AG04449 (cell line): ENCODE data around the gene MAD2L1BP.

Experiments
- CTCF ChIA-PET: fragments of 350-600 bp; formaldehyde crosslinking; extraction: SDS; loops from one replicate; lab custom pipeline; 2021; ENCODE audit warnings: antibody characterized with exemption; lab: Yijun Ruan, JAX
- POLR2A ChIA-PET: fragments of 400-600, 350-600 bp; formaldehyde crosslinking; extraction: SDS; loops from one replicate; lab custom pipeline; 2020; ENCODE audit warnings: antibody characterized with exemption, inconsistent platforms; lab: Yijun Ruan, JAX
- DNase-seq: peaks from one replicate; pipeline ENCODE4 v3.0.0-alpha.2; 2010; ENCODE audit warnings: low read depth, low spot score
- H3K4me3 ChIP-seq: 2 replicates; pipeline ENCODE4 v1.5.1; 2011; ENCODE audit warnings: low read depth, mild to moderate bottlenecking, control low read depth, low read length
- TF ChIP-seq, protein P1 (sequence below): IDR thresholded peaks from one replicate; pipeline ENCODE4 v1.5.1; 2011; ENCODE audit warnings: mild to moderate bottlenecking, moderate library complexity, low read length, control low read depth, inconsistent platforms; ENCODE audit not compliant: insufficient read depth; ENCODE audit errors: missing control alignments

MAD2L1BP gene

GRCh38 chr6:43677759-43678158 lies 42.1 kb downstream of the MAD2L1BP start:
- TF ChIP-seq, protein P1, sequence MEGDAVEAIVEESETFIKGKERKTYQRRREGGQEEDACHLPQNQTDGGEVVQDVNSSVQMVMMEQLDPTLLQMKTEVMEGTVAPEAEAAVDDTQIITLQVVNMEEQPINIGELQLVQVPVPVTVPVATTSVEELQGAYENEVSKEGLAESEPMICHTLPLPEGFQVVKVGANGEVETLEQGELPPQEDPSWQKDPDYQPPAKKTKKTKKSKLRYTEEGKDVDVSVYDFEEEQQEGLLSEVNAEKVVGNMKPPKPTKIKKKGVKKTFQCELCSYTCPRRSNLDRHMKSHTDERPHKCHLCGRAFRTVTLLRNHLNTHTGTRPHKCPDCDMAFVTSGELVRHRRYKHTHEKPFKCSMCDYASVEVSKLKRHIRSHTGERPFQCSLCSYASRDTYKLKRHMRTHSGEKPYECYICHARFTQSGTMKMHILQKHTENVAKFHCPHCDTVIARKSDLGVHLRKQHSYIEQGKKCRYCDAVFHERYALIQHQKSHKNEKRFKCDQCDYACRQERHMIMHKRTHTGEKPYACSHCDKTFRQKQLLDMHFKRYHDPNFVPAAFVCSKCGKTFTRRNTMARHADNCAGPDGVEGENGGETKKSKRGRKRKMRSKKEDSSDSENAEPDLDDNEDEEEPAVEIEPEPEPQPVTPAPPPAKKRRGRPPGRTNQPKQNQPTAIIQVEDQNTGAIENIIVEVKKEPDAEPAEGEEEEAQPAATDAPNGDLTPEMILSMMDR: no peak
- ChIA-PET POLR2A (no interaction called here), CTCF (interaction anchor here (1.2 to 15.5 kb wide), 6 partner anchors 10 to 403 kb away, joined by 3 to 324 read pairs (median 6); partner anchors contain the start of genes MRPS18A and VEGFA)
- no peak overlapping the region for H3K4me3 ChIP-seq
- no peak for DNase-seq

DNA sequence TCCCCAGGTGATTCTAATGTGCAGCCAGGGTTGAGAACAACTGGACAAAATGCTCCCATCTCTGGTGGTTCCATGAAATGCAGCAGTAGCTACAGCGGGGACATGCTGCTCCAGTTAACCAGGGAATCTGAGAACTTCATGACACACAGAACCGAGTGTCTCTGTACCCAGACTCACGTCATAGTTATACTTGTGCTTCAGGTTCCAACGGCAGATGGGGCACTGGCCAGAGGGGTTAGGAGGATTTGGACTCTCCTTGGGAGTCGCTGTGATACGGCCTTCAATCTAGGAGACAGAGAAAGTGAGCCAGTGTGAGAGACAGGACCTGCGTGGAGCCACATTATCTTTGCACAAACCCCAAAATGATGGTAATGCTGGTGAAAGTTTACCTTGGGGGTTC lies 42.7 kb downstream of the MAD2L1BP start:
- H3K4me3 ChIP-seq: no peak overlapping the region
- DNase-seq: no peak
- CTCF ChIA-PET: interaction anchor here (0.9 to 15.5 kb wide), 7 partner anchors 10 to 402 kb away, joined by 3 to 324 read pairs (median 6); partner anchors contain the start of genes MRPS18A and VEGFA
- POLR2A ChIA-PET: no interaction called here
- TF ChIP-seq, protein P1: no peak

DNA sequence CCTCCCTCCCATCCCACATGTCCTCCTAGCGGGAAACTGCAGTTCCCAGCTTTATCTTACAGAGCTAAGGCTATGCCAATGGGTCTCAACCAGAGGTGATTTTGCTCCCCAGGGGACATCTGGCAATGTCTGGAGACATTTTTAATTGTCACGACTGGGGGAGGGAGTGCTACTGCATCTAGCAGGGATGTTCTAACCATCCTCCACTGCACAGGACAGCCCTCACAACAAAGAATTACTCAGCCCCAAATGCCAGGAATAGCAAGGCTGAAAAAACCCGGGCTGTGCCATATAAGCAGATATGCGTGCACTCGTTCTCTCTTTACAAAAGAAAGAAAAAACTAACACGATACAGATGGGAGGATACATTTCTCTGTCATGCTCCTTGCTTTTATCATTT lies 43.4 kb downstream of the MAD2L1BP start:
- ChIA-PET CTCF (interaction anchor here (0.6 to 15.5 kb wide), 7 partner anchors 9 to 401 kb away, joined by 3 to 324 read pairs (median 6); partner anchors contain the start of genes MRPS18A and VEGFA), POLR2A (no interaction called here)
- TF ChIP-seq, protein P1: no peak
- H3K4me3 ChIP-seq: no peak overlapping the region
- no peak for DNase-seq

- no peak overlapping the region for H3K4me3 ChIP-seq
- DNase-seq: no peak
- TF ChIP-seq, protein P1: no peak
- ChIA-PET CTCF (interaction anchor here (0.7 to 7.1 kb wide), 4 partner anchors 8 to 395 kb away, joined by 3 to 74 read pairs (median 4); no protein-coding TSS in a partner anchor), POLR2A (no interaction called here)
Observed at GRCh38 chr6:43680308-43681200, 44.9 kb downstream of the MAD2L1BP start.

GRCh38 chr6:43681303-43681702 lies 45.7 kb downstream of the MAD2L1BP start:
- DNase-seq: no peak
- CTCF ChIA-PET: interaction anchor here (7.1 kb wide), 1 partner anchor 13 kb away, joined by 74 read pairs; no protein-coding TSS in a partner anchor
- H3K4me3 ChIP-seq: no peak overlapping the region
- TF ChIP-seq, protein P1: no peak
- POLR2A ChIA-PET: no interaction called here
